Testis (tissue), 3 donors: ENCODE data around the gene CAMK2G. TPM values are rescaled to one million over a fixed set of nuclear protein-coding genes. Genes with fewer than 3 reads are reported as not detected.
A peak's percentile ranks its signal among the peaks of the same experiment; 100 is the strongest.

Experiments used
- DNase-seq: peaks from one replicate; pipeline ENCODE4 v3.0.0-alpha.2; 2019
- H3K27ac ChIP-seq, 2 donors: fragments of 200-600 bp; sonication (generic); one replicate each; pipeline ENCODE4 v1.5.1; 2019
- H3K27me3 ChIP-seq: fragments of 200-600 bp; sonication (generic); one replicate; pipeline ENCODE4 v1.5.1; 2019
- H3K36me3 ChIP-seq: fragments of 200-600 bp; sonication (generic); one replicate; pipeline ENCODE4 v1.5.1; 2017; ENCODE audit warnings: low read depth; ENCODE audit errors: missing control alignments
- H3K4me1 ChIP-seq: fragments of 200-600 bp; sonication (generic); one replicate; pipeline ENCODE4 v1.5.1; 2019
- H3K4me3 ChIP-seq, 2 donors: fragments of 200-600 bp; sonication (generic); one replicate each; pipeline ENCODE4 v1.5.1; 2017 to 2019
- H3K9me3 ChIP-seq: fragments of 200-600 bp; sonication (generic); one replicate; pipeline ENCODE4 v1.5.1; 2017
- POLR2A ChIP-seq: fragments of 450-650 bp; IDR thresholded peaks from one replicate; pipeline ENCODE4 v1.6.1; 2017; ENCODE audit warnings: antibody characterized with exemption, mild to moderate bottlenecking, moderate library complexity
- WGBS, 2 donors: methylation state at CpG; one replicate each; pipeline ENCODE4 v1.1.5; 2018; 5-methylcytosine and 5-hydroxymethylcytosine counted together
- intact Hi-C: fragments of 100-400 bp; cut with DNase I; formaldehyde crosslinking; loops from one replicate; pipeline ENCODE4 v1.15.1; 2023; ENCODE audit warnings: low total_unique reads
- polyA plus RNA-seq: library from polyadenylated mRNA; stranded (reverse); fragments of 350-450 nt; fragmentation: Illumina TruSeq; extraction: RNeasy Lipid Tissue Mini Kit (QIAGEN cat#74804); gene quantifications from one replicate; pipeline ENCODE4 v1.2.3, GENCODE V29; 2014; ENCODE audit warnings: low read depth, low replicate concordance; ENCODE audit not compliant: insufficient read depth
- total RNA-seq, 2 donors: library from RNA; depleted of rRNA; stranded (reverse); fragments of >200 nt; gene quantifications; one replicate each; pipeline ENCODE4 v1.2.3, GENCODE V29; 2016
- TF ChIP-seq, protein P1 (sequence below), 3 experiments: fragments of 450-650 bp in 2 of 3; fragments of 200-600 bp in 1 of 3; sonication (generic) in 1 of 3; IDR thresholded peaks; one replicate each; pipeline ENCODE4 v1.5.1; 2016 to 2019; ENCODE audit warnings: antibody characterized with exemption in 3 of 3, mild to moderate bottlenecking in 2 of 3, moderate library complexity in 1 of 3

The CAMK2G gene
- total and polyA plus RNA-seq, 3 donors from 2014 or later: 16.5 to 29.7 (median 25.4) TPM

- Histone ChIP-seq H3K36me3 (no peaks in the 10 kb centered on the region), H3K27ac (no peak overlapping the region), H3K4me1 (no peaks in the 10 kb centered on the region), H3K9me3 (no peaks in the 10 kb centered on the region), H3K27me3 (no peaks in the 10 kb centered on the region), H3K4me3 (no peak overlapping the region)
- WGBS, 2 donors: 73 to 81% methylated on average over 5 of the region's 5 CpGs
- no peak for TF ChIP-seq POLR2A
- TF ChIP-seq, protein P1, sequence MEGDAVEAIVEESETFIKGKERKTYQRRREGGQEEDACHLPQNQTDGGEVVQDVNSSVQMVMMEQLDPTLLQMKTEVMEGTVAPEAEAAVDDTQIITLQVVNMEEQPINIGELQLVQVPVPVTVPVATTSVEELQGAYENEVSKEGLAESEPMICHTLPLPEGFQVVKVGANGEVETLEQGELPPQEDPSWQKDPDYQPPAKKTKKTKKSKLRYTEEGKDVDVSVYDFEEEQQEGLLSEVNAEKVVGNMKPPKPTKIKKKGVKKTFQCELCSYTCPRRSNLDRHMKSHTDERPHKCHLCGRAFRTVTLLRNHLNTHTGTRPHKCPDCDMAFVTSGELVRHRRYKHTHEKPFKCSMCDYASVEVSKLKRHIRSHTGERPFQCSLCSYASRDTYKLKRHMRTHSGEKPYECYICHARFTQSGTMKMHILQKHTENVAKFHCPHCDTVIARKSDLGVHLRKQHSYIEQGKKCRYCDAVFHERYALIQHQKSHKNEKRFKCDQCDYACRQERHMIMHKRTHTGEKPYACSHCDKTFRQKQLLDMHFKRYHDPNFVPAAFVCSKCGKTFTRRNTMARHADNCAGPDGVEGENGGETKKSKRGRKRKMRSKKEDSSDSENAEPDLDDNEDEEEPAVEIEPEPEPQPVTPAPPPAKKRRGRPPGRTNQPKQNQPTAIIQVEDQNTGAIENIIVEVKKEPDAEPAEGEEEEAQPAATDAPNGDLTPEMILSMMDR (IDR thresholded peaks at IDR 0.05): no peak
- intact Hi-C loops: no loop called here
- DNase-seq: no peak
These were observed 55.3 kb downstream of the CAMK2G start for GRCh38 chr10:73819081-73819480.

DNA sequence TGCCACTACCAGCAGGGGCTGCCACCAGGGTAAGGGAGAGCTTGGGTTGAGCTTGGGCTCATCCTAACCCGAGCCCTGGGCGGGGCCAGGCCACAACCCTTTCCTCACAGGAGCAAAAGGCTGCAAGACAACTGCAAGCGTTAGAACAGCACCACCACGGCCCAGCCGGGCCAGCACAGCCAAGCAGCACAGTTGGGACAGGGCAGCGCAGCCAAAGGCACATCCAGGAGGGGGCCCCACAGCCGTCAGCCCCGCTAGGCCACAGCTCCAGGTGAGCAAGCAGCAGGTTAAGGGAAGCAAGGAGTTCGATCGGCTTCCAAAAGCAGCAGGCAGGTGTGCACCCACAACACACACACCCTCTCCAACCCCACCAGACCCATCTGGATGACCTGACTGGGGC, 56.0 kb downstream of the CAMK2G start:
- Histone ChIP-seq H3K36me3 (no peaks in the 10 kb centered on the region), H3K4me3 (no peak overlapping the region), H3K27me3 (no peaks in the 10 kb centered on the region), H3K4me1 (no peaks in the 10 kb centered on the region), H3K9me3 (no peaks in the 10 kb centered on the region), H3K27ac (no peak overlapping the region)
- intact Hi-C loops: no loop called here
- DNase-seq: no peak
- no peak for TF ChIP-seq POLR2A
- whole genome bisulfite sequencing, 2 donors: 85 to 100% methylated on average over 2 to 10 of the region's 10 CpGs

DNA sequence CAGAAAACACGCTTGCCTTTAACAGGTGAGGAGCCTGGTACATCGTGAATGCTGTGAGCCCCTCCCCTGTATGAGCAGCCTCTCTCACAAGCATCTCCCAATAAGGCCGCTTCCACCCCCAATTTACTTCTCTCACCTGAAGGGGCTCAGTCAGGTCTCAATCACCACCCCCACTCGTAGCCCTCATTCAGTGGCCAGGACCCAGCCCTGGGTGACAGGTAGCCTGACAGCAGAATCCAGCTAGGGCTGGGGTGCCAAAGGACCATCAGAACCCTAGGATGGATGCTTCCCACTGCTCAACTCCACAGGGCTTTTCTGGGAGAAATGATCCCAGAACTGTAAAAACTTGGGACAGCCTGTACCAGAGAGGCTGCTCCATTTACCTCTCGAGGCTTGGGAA, 56.5 kb downstream of the CAMK2G start:
- no peaks in the 10 kb centered on the region for H3K36me3 ChIP-seq
- TF ChIP-seq, protein P1 (IDR thresholded peaks at IDR 0.05): no peak
- TF ChIP-seq POLR2A: no peak
- H3K4me1 ChIP-seq: no peaks in the 10 kb centered on the region
- H3K27ac ChIP-seq: no peak overlapping the region
- WGBS, 2 donors: 88 to 94% methylated on average over 4 to 5 of the region's 5 CpGs
- no peak for DNase-seq
- intact Hi-C loops: no loop called here
- no peaks in the 10 kb centered on the region for H3K27me3 ChIP-seq
- H3K9me3 ChIP-seq: no peaks in the 10 kb centered on the region
- H3K4me3 ChIP-seq: no peak overlapping the region

- H3K9me3 ChIP-seq: no peaks in the 10 kb centered on the region
- H3K4me1 ChIP-seq: no peaks in the 10 kb centered on the region
- no peak for TF ChIP-seq POLR2A
- TF ChIP-seq, protein P1 (IDR thresholded peaks at IDR 0.05): no peak
- intact Hi-C loops: no loop called here
- no peak for DNase-seq
- H3K27me3 ChIP-seq: no peaks in the 10 kb centered on the region
- 83 to 84% methylated on average over 10 of the region's 10 CpGs for WGBS, 2 donors
- H3K4me3 ChIP-seq: no peak overlapping the region
- H3K27ac ChIP-seq: peak overlapping the region in 1 of 2 donors; percentile 35
- H3K36me3 ChIP-seq: no peaks in the 10 kb centered on the region
These were observed 57.2 kb downstream of the CAMK2G start for GRCh38 chr10:73816917-73817729.

DNA sequence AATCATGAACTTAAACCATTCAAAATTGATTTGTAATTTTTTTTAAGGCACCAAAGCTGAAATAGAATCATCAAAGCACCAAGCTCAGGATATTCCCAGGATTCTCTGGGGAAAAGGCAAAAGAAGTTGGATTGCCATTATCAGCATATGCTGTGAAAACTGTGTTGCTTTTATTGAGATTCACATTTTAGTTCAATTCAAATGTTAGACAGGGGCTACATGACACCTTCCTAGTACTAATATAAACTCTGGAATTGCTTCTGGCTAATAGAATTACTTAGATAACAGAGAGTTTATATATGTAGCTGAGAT, 58.7 kb downstream of the CAMK2G start:
- no peak overlapping the region for H3K27ac ChIP-seq
- intact Hi-C loops: no loop called here
- no peak overlapping the region for H3K4me3 ChIP-seq
- H3K36me3 ChIP-seq: no peaks in the 10 kb centered on the region
- no peaks in the 10 kb centered on the region for H3K27me3 ChIP-seq
- H3K9me3 ChIP-seq: no peaks in the 10 kb centered on the region
- no peaks in the 10 kb centered on the region for H3K4me1 ChIP-seq
- DNase-seq: no peak
- TF ChIP-seq POLR2A: no peak
- TF ChIP-seq, protein P1 (IDR thresholded peaks at IDR 0.05): no peak
